ENCODE data around the gene CARNS1. TPM values are rescaled to one million over a fixed set of nuclear protein-coding genes. Genes with fewer than 3 reads are reported as not detected.

The CARNS1 gene
- total and polyA plus RNA-seq, 9 of the 15 experiments (the other 6 are each of a cell fraction or from before 2014, with no cell fraction given): 0.01 to 0.18 (median 0.06) TPM; not detected in 3

- no peak for TF ChIP-seq AFF4 (CRISPR knock-in tag; IDR thresholded peaks at IDR 0.05)
- peak; percentile 86; the same call in 1 of the 2 replicates for TF ChIP-seq PHF8 (IDR thresholded peaks at IDR 0.05; ENCODE audit: borderline replicate concordance, low read length)
- TF ChIP-seq ZNF133 (CRISPR knock-in tag; IDR thresholded peaks at IDR 0.05): no peak
- 0 out of 2 replicates have a peak, but pooled peaks have one; percentile 32 for TF ChIP-seq ZNF175 (CRISPR knock-in tag; IDR thresholded peaks at IDR 0.05; ENCODE audit: low read depth)
- TF ChIP-seq ZNF134 (CRISPR knock-in tag; conservative IDR thresholded peaks at IDR 0.05): no peak
- TF ChIP-seq SETDB1 (IDR thresholded peaks at IDR 0.05; ENCODE audit: low read length): no peak
- TF ChIP-seq, protein P1, sequence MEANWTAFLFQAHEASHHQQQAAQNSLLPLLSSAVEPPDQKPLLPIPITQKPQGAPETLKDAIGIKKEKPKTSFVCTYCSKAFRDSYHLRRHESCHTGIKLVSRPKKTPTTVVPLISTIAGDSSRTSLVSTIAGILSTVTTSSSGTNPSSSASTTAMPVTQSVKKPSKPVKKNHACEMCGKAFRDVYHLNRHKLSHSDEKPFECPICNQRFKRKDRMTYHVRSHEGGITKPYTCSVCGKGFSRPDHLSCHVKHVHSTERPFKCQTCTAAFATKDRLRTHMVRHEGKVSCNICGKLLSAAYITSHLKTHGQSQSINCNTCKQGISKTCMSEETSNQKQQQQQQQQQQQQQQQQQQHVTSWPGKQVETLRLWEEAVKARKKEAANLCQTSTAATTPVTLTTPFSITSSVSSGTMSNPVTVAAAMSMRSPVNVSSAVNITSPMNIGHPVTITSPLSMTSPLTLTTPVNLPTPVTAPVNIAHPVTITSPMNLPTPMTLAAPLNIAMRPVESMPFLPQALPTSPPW (CRISPR knock-in tag; IDR thresholded peaks at IDR 0.05): peak; percentile 57
- TF ChIP-seq ESRRB (CRISPR knock-in tag; IDR thresholded peaks at IDR 0.05; ENCODE audit: borderline replicate concordance): no peak
- 0 out of 4 replicates have a peak, but pooled peaks of 1 of the 2 experiments have one; percentile 24 for TF ChIP-seq MNT (conservative IDR thresholded peaks at IDR 0.05)
- peak; percentile 56 for TF ChIP-seq ZNF121 (CRISPR knock-in tag; conservative IDR thresholded peaks at IDR 0.05)
- TF ChIP-seq SAFB (IDR thresholded peaks at IDR 0.05; ENCODE audit: borderline replicate concordance, low read depth, low read length): no peak
- no peak for TF ChIP-seq MEF2A (IDR thresholded peaks at IDR 0.05; ENCODE audit: control insufficient read depth, low read depth, low read length)
- 0 out of 2 replicates have a peak, but pooled peaks have one; percentile 6 for TF ChIP-seq JUN (IDR thresholded peaks at IDR 0.05; ENCODE audit: borderline replicate concordance, low read depth, low read length)
- no peak for TF ChIP-seq JUN (CRISPR knock-in tag; IDR thresholded peaks at IDR 0.05; ENCODE audit: borderline replicate concordance)
- TF ChIP-seq MYNN (IDR thresholded peaks at IDR 0.05): no peak
- no peak for TF ChIP-seq MYNN (CRISPR knock-in tag; IDR thresholded peaks at IDR 0.05)
- TF ChIP-seq, protein P2, sequence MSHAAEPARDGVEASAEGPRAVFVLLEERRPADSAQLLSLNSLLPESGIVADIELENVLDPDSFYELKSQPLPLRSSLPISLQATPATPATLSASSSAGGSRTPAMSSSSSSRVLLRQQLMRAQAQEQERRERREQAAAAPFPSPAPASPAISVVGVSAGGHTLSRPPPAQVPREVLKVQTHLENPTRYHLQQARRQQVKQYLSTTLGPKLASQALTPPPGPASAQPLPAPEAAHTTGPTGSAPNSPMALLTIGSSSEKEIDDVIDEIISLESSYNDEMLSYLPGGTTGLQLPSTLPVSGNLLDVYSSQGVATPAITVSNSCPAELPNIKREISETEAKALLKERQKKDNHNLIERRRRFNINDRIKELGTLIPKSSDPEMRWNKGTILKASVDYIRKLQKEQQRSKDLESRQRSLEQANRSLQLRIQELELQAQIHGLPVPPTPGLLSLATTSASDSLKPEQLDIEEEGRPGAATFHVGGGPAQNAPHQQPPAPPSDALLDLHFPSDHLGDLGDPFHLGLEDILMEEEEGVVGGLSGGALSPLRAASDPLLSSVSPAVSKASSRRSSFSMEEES (CRISPR knock-in tag; IDR thresholded peaks at IDR 0.05): no peak
- no peak for TF ChIP-seq NFYB (IDR thresholded peaks at IDR 0.05; ENCODE audit: extremely low read depth, insufficient read length)
- no peak for TF ChIP-seq TRIM24 (IDR thresholded peaks at IDR 0.05)
- no peak for TF ChIP-seq GABPB2 (CRISPR knock-in tag; conservative IDR thresholded peaks at IDR 0.05)
Measured at GRCh38 chr11:67420646-67421429, 5.4 kb downstream of the CARNS1 start (continued).

Data from K562 (cell line).